COLO668 (cell line): ENCODE results near the gene EEF1AKMT2.
A peak's percentile ranks its signal among the peaks of the same experiment; 100 is the strongest.
"Not testable (repeated sequence)": the region's sequence is repeated elsewhere in the genome, so short reads cannot be mapped to it uniquely, and the experiment has no call there.

Experiments used
- DNase-seq: peaks from one replicate; lab custom pipeline; 2025; ENCODE audit not compliant: unreplicated experiment; lab: John Stamatoyannopoulos, UW

EEF1AKMT2 gene

GRCh38 chr10:124791547-124792348, at the start of gene EEF1AKMT2:
Gene EEF1AKMT2, minus strand, starts transcription at chr10:124791887. Its CDS starts 54 bp downstream, at chr10:124791833.
- peak; percentile 82 for DNase-seq

GRCh38 chr10:124837687-124838086, 46.0 kb upstream of the EEF1AKMT2 start:
- no peak for DNase-seq

- DNase-seq, result no peak
These were observed 39.4 kb upstream of the EEF1AKMT2 start for GRCh38 chr10:124831116-124831515.

- no peak for DNase-seq
These were observed 38.8 kb upstream of the EEF1AKMT2 start for GRCh38 chr10:124830445-124830844.

- DNase-seq, result no peak
These were observed 37.9 kb upstream of the EEF1AKMT2 start for GRCh38 chr10:124829447-124830115.

- DNase-seq, result no peak
These were observed 35.8 kb upstream of the EEF1AKMT2 start for GRCh38 chr10:124827474-124827873.

- no peak for DNase-seq
These were observed 34.6 kb upstream of the EEF1AKMT2 start for GRCh38 chr10:124826262-124826661.

- DNase-seq, result no peak
These were observed 34.0 kb upstream of the EEF1AKMT2 start for GRCh38 chr10:124825702-124826101.

GRCh38 chr10:124824932-124825331, 33.2 kb upstream of the EEF1AKMT2 start:
- not testable (repeated sequence) for DNase-seq

GRCh38 chr10:124824507-124824906, 32.8 kb upstream of the EEF1AKMT2 start:
- DNase-seq, result no peak

- DNase-seq, result no peak
These were observed 29.8 kb upstream of the EEF1AKMT2 start for GRCh38 chr10:124821520-124821919.

- no peak for DNase-seq
These were observed 28.4 kb upstream of the EEF1AKMT2 start for GRCh38 chr10:124820121-124820520.

- DNase-seq, result no peak
These were observed 10.6 kb upstream of the EEF1AKMT2 start for GRCh38 chr10:124802313-124802675.

GRCh38 chr10:124799211-124799610, 7.5 kb upstream of the EEF1AKMT2 start:
- no peak for DNase-seq

- DNase-seq, result no peak
These were observed 7.1 kb upstream of the EEF1AKMT2 start for GRCh38 chr10:124798781-124799180.

- no peak for DNase-seq
These were observed 6.7 kb upstream of the EEF1AKMT2 start for GRCh38 chr10:124798364-124798763.

GRCh38 chr10:124792998-124793352, 1.3 kb upstream of the EEF1AKMT2 start:
- DNase-seq, result no peak

GRCh38 chr10:124782900-124783299, 8.8 kb downstream of the EEF1AKMT2 start:
- DNase-seq, result not testable (repeated sequence)

- no peak for DNase-seq
These were observed 22.9 kb downstream of the EEF1AKMT2 start for GRCh38 chr10:124768791-124769190.

- no peak for DNase-seq
These were observed 26.4 kb downstream of the EEF1AKMT2 start for GRCh38 chr10:124765256-124765655.

GRCh38 chr10:124763267-124763666, 28.4 kb downstream of the EEF1AKMT2 start:
- no peak for DNase-seq

- no peak for DNase-seq
These were observed 29.4 kb downstream of the EEF1AKMT2 start for GRCh38 chr10:124762281-124762680.
